Fibroblast of skin of left quadriceps (primary cell): Measurements from ENCODE around the gene DCUN1D3.

Source experiments
- DNase-seq, 2 experiments: peaks; one replicate each; pipeline ENCODE4 v3.0.0-alpha.2; 2013; ENCODE audit warnings: low read depth in 2 of 2

DCUN1D3 gene

GRCh38 chr16:20918486-20919239 is 18.5 kb upstream of the DCUN1D3 start:
- no peak for DNase-seq

DNA sequence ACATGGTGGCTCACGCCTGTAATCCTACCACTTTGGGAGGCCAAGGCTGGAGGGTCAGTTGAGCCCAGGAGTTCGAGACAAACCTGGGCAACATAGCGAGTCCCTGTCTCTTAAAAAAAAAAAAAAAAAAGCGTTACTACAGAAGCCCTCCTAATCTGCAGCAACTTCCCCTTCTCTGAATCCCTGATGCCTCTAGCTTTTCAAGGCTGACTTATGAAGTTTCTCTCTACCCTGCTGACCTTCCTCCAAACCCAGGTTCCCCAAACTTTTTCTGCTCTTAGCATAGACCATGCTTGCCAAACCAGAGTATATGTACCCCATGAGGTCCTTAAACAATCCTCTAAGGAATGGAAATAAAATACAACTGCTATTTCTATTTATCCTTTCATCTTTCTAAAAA is 16.8 kb upstream of the DCUN1D3 start:
- DNase-seq, result no peak

DNA sequence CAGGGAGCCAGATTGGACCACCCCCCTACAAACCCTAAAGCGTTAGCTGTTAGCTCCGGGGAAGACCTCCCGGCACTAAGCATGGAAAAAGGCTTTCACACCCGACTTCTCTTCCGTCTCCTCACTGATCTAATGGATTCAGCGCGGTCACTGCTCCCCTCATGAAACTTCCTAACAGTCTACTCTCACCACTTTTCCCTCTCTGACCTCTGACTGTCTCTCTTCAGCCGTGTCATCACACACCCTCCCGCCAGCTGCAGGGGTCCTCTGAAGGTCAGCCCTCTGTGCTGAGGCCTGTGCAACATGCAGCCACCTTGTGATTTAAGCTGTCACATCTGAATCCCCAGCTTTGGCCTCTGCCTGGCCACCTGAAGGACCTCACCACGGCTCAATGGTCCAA is 16.1 kb upstream of the DCUN1D3 start:
- no peak for DNase-seq

DNA sequence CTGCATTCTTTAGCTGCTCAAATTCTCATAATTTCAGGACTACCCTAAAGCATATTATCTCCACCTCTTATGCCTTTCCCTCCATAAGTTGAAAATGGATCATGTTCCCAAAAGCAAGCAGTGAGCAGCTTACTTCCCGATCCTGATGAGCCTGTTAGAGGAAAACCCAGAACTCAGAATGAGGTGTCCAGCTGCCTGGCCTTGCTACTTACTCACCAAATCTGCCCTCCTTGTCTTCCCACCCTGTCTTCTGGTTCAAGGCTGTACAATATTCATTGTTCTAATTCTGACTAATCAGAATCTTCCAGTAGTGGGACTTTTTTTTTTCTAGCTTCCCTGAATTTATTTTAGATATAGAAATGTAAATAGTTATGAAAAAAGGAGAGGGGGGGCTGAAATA is 11.2 kb upstream of the DCUN1D3 start:
- DNase-seq, result no peak

DNA sequence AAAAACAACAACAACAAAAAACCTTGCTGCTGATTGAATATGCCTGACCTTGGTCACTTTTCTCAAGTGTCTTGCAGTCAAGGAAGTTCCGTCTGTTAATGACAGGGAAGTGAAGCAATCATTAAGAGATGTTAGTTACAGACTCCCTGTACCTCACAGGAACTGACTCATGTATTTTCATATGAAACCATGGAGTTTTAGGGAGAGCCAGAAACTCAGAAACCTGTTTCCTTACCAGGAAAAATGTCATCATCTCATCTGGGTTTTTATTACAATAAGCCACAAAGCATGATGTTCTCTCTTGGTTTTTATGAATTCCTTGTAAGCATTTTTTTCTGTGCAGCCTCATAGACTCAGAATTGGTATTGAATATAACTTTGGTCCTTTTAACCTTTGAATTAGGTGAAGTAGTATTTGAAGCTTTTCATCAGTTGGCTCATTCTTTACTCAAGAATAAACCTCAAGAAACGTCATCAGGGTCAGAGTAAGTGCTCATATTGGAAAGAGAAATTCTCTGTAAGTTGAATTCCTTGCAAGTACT is 10.7 kb upstream of the DCUN1D3 start:
- DNase-seq, result peak; percentile 86 to 90

- peak; percentile 85 to 86 for DNase-seq
These were observed 6.4 kb upstream of the DCUN1D3 start for GRCh38 chr16:20906341-20907255.

GRCh38 chr16:20905576-20905975 is 5.4 kb upstream of the DCUN1D3 start:
- no peak for DNase-seq

DNA sequence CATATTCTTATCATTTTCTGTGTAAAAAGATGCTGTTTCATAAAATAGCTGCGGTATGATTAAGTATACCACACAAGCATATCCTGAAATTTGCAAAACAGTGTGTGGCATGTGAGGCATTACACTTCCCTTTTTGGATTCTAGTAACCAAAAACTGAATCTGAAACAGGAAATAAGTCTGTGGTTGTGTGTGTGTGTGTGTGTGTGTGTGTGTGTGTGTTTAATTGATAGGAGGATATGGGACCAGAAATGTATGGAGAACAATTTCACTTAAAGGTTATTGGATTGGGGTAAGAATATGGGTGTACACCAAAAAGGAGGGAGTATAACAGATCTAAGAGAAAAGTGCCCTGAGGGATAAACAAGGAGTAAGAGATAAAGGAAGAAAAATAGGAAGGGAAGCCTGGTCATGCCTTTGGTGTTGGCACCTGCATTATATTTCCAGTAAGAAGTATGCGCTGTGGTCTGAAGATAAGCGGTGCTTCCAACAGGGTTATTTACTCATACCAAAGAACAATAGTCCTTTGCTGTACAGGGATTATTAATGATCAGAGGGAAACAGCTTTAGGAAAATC is 4.4 kb upstream of the DCUN1D3 start:
- DNase-seq, result peak in 1 of 2 experiments; percentile 66

DNA sequence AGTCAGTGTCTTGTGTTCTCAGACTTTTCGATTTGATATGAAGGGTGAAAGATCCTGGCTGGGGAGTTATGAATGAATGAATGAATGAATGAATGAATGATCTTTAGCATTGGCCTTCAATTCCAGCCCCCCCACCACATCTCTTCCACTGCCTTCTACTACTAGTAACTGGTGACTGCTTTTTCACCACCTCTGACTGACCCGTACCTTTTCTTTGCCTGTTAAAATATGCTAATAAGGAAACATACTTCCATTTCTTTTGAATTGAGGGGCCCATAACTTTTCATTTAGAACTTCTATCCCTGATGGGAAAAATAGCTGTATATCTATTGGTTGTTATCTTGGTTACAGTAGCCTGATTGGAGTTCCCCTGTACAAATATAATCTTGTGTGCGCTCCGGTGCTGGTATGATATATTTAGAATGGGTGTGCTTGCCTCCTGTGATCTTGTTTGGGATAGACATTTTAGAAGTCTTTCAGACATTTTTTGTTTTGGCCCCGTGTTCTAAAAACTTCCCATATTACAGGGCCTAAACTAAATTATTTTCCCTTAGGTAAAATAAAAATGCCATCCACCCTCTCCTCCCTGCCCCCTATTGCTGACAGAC is 3.8 kb upstream of the DCUN1D3 start:
- DNase-seq, result no peak

GRCh38 chr16:20903116-20903898 is 3.1 kb upstream of the DCUN1D3 start:
- no peak for DNase-seq

DNA sequence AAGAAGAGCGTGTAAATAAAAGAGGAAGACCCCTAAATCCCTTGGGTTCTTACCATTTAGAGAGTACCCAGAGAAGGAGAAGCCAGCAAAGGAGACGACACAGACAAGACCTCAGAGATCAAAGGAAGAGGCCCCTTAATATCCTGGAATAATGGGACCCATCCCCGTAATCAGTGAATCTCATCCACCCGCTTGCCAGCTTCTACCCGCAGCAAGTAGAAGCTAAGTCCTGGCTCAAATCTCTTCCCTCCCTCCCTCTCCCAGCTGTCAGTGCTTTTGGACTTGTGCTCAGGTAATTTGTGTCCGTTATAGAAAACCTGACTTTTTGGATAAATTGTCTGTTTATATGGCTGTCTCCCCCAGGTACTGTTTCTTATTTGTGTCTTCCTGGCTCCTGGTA is 2.3 kb upstream of the DCUN1D3 start:
- no peak for DNase-seq

GRCh38 chr16:20901436-20902112 is 1.4 kb upstream of the DCUN1D3 start:
- DNase-seq, result no peak

GRCh38 chr16:20901068-20901435 is 894 bp upstream of the DCUN1D3 start:
- no peak for DNase-seq

DNA sequence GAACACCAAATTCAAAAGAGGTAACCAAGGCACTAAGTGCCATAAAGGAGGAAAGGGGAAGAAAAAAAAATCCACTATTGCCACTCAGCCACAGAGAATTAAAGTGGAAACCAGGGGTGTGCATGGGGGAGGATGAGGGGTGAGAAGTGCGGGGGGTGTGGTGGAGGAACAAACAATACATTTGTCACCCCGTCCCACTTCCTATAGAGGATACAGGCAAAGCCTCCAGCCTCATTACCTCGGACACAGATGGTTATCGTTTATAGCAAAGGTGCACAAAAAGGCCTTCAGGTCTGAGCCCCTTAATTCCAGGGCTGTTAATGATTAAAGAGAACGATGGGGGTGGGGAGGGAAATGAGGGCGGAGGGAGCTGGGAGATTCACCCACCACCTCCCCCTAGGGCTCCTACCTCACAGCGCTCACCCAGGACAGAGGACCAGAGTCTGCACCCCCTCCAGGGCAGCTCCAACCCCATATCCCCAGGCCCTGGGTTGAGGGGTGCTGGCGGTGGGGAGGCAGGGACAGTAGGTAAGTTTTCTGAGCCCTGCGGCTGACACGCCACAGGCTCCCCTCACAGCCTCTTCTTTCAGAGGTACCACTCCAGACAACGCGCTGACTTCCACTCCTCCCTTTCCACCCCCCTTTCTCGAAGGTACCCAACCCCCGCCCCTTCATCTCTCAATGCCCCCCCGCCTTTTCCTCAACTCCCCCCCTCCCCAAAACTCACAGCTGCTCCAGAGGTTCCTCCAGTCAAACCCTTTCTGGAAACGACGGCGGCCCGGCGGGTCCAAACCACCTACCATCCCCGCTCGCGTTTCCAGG is 470 bp downstream of the DCUN1D3 start:
- no peak for DNase-seq

DNA sequence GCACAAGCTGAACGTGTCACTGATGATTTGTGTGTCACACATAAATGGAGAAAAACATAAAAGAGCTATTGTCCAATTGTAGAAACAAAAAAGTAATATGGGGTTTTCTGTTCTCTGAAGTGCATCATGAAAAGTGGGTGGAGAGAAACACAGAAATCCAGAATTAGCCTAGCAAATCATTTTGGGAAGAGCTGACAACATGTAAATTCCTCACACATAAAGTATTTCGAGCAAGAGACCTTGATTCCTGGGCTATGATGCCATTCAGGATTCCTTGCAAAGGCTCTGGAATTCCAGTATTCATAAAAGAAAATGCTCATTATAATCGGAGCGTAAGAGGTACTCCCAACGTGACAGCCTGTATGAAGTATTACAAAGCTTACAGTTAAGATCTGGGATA is 1.1 kb downstream of the DCUN1D3 start:
- DNase-seq, result peak; percentile 72 to 75

DNA sequence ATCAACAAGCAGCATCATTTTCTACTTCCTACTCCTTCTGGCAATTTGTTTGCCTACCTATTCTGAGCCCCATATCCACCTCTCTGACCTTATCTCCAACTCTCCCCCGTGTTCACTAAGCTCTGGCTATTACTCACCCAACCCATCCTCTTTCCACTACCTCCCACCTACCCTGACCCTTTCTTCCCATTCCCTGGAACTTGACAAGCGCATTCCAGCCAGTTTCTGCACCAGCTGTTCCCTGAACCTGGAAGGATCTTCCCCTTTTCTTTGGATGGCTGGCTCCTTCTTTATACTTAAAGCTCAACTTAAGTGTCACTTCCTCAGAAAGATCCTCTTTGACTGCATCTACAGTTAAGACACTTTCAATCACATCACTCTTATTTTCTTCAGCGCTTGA is 2.2 kb downstream of the DCUN1D3 start:
- no peak for DNase-seq

DNA sequence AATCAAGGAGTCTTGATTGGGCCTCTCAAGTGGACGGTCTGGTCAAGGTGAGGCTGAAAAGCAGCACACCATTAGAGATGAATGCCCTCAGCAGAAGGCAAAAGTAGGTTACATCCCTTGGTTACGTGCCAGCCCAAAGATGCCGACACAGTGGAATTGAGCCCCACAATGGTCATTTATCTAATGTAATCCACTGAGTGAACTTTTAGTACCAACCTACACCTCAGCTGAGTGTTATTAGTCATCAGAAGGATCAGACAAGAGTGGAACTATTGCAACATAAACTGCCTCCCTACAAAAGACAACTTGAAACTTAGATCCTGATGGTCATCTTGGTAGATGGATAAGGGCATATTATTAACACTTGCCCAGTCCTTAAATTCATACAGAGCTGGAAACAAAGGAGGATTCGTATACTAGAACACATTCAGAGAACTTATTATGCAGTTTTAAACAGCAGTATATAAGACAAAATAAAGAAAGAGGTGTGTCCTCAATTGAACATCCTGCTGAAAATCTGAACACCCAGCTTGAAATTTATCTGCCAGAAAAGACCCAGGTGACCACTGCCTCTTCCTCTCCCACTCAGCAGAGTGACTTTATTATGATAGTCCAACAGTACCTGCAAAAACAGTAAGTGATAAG is 2.8 kb downstream of the DCUN1D3 start:
- no peak for DNase-seq

DNA sequence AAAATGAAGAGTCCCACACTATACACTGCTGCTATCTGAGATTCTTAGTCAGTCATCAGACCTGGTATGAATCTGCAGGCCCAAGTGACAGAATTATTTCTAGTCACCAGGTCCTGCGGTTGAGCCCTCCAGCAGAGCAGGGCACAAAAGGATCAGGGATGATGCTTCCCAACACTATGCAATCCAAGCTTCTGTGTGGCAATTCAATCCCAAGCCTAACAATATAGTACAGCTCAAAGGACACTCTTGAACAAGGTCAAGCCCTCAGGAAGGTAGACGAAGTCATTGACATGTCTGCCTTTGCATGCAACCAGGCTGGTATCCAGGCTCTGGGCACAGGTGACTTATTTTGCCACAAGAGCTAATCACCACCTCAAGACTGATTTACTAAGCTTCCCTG is 5.8 kb downstream of the DCUN1D3 start:
- DNase-seq, result no peak

DNA sequence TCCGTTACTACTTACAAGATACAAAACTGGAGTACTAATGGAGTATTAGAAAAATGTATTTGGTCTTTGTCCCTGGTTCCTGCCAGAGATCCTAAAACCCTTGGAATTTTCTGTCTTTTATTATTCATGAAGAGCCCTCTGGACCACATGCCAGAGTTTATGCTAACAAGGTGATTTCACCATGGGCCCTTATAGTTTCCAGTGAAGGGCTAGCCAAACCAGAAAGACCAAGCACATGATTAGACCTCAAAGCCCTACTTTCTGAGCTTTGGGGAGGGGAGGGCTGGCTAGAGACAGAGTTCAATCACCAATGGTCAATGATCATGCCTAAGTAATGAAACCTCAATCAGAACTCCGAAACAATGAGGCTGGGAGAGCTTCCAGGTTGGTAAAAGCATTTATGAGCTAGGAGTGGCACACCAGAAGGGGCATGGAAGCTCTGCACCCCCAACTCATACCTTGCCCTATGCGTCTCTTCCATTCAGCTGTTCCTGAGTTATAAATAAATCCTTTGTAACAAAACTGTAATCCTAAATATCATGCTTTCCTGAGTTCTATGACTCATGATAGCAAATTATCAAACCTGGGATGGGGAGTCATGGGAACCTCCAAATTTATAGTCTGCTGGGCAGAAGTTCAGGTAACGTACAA is 10.4 kb downstream of the DCUN1D3 start:
- no peak for DNase-seq
